GM12892 (cell line): ENCODE results near the gene ZFYVE27.

ENCODE experiments used
- POLR2A ChIP-seq: IDR thresholded peaks from 2 replicates; pipeline ENCODE4 v1.6.1; 2011; ENCODE audit warnings: low read depth, low read length, control low read depth
- TAF1 ChIP-seq: IDR thresholded peaks from 2 replicates; pipeline ENCODE4 v1.6.1; 2011; ENCODE audit warnings: low read depth, mild to moderate bottlenecking, control low read depth, low read length, borderline replicate concordance

- no peak for TF ChIP-seq POLR2A
- TF ChIP-seq TAF1, result no peak
These were observed 6.4 kb downstream of the ZFYVE27 start for GRCh38 chr10:97743169-97743943.
